Aorta (tissue), 5 donors: Measurements from ENCODE around the gene PDHX. TPM values are rescaled to one million over a fixed set of nuclear protein-coding genes. Genes with fewer than 3 reads are reported as not detected.

Source experiments
- ATAC-seq: fragments of 200-7000 bp; cut with Tn5 transposase; one replicate; pipeline ENCODE4 v1.9.1; 2022; ENCODE audit warnings: moderate library complexity; ENCODE audit not compliant: low FRiP score
- DNase-seq, 2 donors: peaks; one replicate each; pipeline ENCODE4 v3.0.0-alpha.2; 2020
- H3K27ac ChIP-seq, 2 donors: one replicate each; pipeline ENCODE4 v1.5.1; 2013; ENCODE audit warnings: low read length in 2 of 2, mild to moderate bottlenecking in 2 of 2, moderate library complexity in 2 of 2, control low read depth in 1 of 2, inconsistent platforms in 1 of 2, low read depth in 1 of 2
- H3K27me3 ChIP-seq, 2 donors: one replicate each; pipeline ENCODE4 v1.6.1; 2013; ENCODE audit warnings: control low read depth in 1 of 2, low read length in 1 of 2, mild to moderate bottlenecking in 1 of 2, moderate library complexity in 1 of 2; ENCODE audit not compliant: insufficient read depth in 2 of 2, control insufficient read depth in 1 of 2
- H3K36me3 ChIP-seq, 2 donors: one replicate each; pipeline ENCODE4 v1.6.1; 2013; ENCODE audit warnings: control low read depth in 1 of 2, low read length in 1 of 2, mild to moderate bottlenecking in 1 of 2; ENCODE audit not compliant: insufficient read depth in 2 of 2, control insufficient read depth in 1 of 2
- H3K4me1 ChIP-seq, 2 donors: one replicate each; pipeline ENCODE4 v1.6.1; 2013; ENCODE audit warnings: low read length in 2 of 2, control low read depth in 1 of 2, mild to moderate bottlenecking in 1 of 2, moderate library complexity in 1 of 2; ENCODE audit not compliant: insufficient read depth in 2 of 2, control insufficient read depth in 1 of 2
- H3K4me3 ChIP-seq, 2 donors: one replicate each; pipeline ENCODE4 v1.5.1; 2013; ENCODE audit warnings: low read length in 2 of 2, control low read depth in 1 of 2, mild to moderate bottlenecking in 1 of 2
- H3K9me3 ChIP-seq: one replicate; pipeline ENCODE4 v1.6.1; 2013; ENCODE audit warnings: mild to moderate bottlenecking, low read length; ENCODE audit not compliant: control insufficient read depth
- WGBS, 2 donors: extraction: QIAGEN DNeasy Blood & Tissue Kit; methylation state at CpG; one replicate each; pipeline ENCODE4 v1.1.7; 2013; 5-methylcytosine and 5-hydroxymethylcytosine counted together
- intact Hi-C, 2 donors: fragments of 100-400 bp; cut with DNase I; formaldehyde crosslinking; loops; one replicate each; pipeline versions ENCODE4 v1.14.2 to v1.15.0; 2022
- polyA plus RNA-seq, 2 donors: library from polyadenylated mRNA; stranded (reverse); fragments of 200-250 nt; gene quantifications; one replicate each; pipeline ENCODE4 v1.2.3, GENCODE V29; 2013
- total RNA-seq, 2 donors: library from RNA; stranded (reverse); fragmentation: NEBNext Ultra II Directional; extraction: Animal tissue kit (Norgen Biotek cat#: 25700); gene quantifications; one replicate each; pipeline ENCODE4 v1.2.1, GENCODE V29; 2021
- donor health status: healthy with polysubstance abuse.
- donor health status: Bipolar disorder and iron deficiency.
- donor health status: DM: no; HTN: no; CAD: no.
- donor health status: DM: no; HTN: no; CAD: no.
- donor health status: DM: yes; HTN: yes; CAD: no.

The PDHX gene
- total and polyA plus RNA-seq, 4 donors: 10.7 to 38.2 (median 22.9) TPM

GRCh38 chr11:34928960-34929680 lies 12.7 kb downstream of the PDHX start:
- Histone ChIP-seq H3K4me1 (peaks cover 2 to 3% of the 10 kb centered on the region in 2 donors), H3K27me3 (no peaks in the 10 kb centered on the region), H3K4me3 (no peak overlapping the region), H3K36me3 (peaks cover 0 to 3% of the 10 kb centered on the region in 2 donors), H3K9me3 (no peaks in the 10 kb centered on the region), H3K27ac (no peak overlapping the region)
- intact Hi-C loops: loop anchor here in 1 of 2 donors (5.0 kb wide), 1 partner anchor 68 kb away; no protein-coding TSS in a partner anchor
- no peak for DNase-seq
- ATAC-seq: no peak
- 84 to 88% methylated on average over 7 of the region's 7 CpGs for WGBS, 2 donors

GRCh38 chr11:34929794-34930763 lies 13.7 kb downstream of the PDHX start:
- DNase-seq: no peak
- 87 to 89% methylated on average over 11 of the region's 11 CpGs for WGBS, 2 donors
- no peak overlapping the region for H3K27ac ChIP-seq
- no peaks in the 10 kb centered on the region for H3K9me3 ChIP-seq
- intact Hi-C loops: loop anchor here in 1 of 2 donors (5.0 kb wide), 1 partner anchor 67 kb away; no protein-coding TSS in a partner anchor
- no peak overlapping the region for H3K4me3 ChIP-seq
- H3K36me3 ChIP-seq: peaks cover 0 to 3% of the 10 kb centered on the region in 2 donors
- H3K27me3 ChIP-seq: no peaks in the 10 kb centered on the region
- ATAC-seq: no peak
- H3K4me1 ChIP-seq: peaks cover 2 to 3% of the 10 kb centered on the region in 2 donors

DNA sequence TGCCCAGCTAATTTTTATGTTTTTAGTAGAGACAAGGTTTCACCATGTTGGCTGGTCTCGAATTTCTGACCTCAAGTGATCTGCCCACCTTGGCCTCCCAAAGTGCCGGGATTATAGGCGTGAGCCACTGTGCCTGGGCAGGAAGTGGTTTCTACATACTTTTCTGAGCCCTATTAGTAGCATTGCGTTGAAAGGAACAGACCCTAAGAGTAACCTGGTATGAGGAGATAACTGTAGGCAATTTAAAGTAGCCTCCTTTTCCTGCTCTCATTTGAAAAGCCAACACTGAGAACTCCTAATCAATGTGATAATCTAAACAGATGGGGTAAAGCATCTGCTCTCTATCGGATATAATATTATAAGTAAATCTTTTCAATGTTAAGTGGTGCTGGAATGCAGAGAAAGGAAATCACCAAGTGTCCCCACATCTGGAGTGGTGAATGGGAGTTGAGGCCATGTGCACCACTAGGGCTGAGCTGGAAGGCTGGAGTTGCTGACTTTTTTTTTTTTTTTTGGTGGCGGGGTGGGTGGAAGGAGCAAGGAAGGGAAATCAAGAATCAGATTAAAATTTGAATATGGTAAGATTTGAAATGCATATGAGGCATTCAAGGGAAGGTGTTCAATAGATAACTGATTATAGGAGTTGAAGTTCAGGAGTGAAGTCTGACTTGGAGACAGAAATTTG lies 20.7 kb downstream of the PDHX start:
- H3K36me3 ChIP-seq: peaks cover 3 to 7% of the 10 kb centered on the region in 2 donors
- no peaks in the 10 kb centered on the region for H3K27me3 ChIP-seq
- ATAC-seq (no peak), DNase-seq (no peak)
- no peak overlapping the region for H3K4me3 ChIP-seq
- 93 to 95% methylated on average over 6 of the region's 6 CpGs for WGBS, 2 donors
- no peaks in the 10 kb centered on the region for H3K9me3 ChIP-seq
- H3K27ac ChIP-seq: no peak overlapping the region
- H3K4me1 ChIP-seq: peaks cover 3 to 5% of the 10 kb centered on the region in 2 donors
- intact Hi-C loops: no loop called here

GRCh38 chr11:34938611-34939010 lies 22.2 kb downstream of the PDHX start:
- peaks cover under 1 to 7% of the 10 kb centered on the region in 2 donors for H3K36me3 ChIP-seq
- no peaks in the 10 kb centered on the region for H3K9me3 ChIP-seq
- no peak for ATAC-seq
- DNase-seq: no peak
- no peak overlapping the region for H3K27ac ChIP-seq
- no peaks in the 10 kb centered on the region for H3K27me3 ChIP-seq
- H3K4me1 ChIP-seq: peaks cover 3 to 5% of the 10 kb centered on the region in 2 donors
- no peak overlapping the region for H3K4me3 ChIP-seq
- 48 to 59% methylated on average over 1 of the region's 1 CpG for WGBS, 2 donors
- intact Hi-C loops: no loop called here

DNA sequence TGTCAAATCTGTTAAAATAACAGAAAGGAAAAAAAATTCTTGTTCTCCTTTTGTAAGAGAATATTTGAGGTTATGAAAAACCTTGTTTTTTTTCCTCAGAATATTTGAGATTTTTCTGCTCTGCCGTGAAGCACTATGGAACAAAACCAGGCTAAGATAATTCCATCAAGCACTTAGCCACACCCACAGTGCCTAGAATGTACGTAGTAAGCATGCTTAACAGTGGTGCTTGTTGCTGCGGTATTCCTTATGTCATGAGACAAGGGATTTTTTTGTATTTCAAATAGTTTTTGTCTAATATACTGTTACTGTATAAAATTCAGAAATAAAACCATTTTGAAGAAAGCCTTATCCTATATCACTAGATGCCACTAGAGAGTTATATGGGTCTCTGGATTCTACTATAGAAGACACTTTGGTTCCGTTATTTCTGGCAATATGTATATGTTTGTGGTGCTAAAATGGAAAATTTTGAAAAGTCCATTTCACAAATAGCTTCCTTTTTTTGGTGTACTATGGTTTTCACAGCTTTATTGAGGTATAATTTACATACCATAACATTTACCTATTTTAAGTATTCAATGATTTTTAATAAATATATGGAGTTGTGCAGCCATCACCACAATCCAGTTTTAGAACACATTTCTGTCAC lies 23.7 kb downstream of the PDHX start:
- no peaks in the 10 kb centered on the region for H3K27me3 ChIP-seq

GRCh38 chr11:34941688-34942087 lies 25.3 kb downstream of the PDHX start:
- DNase-seq (no peak), ATAC-seq (no peak)
- no peak overlapping the region for H3K27ac ChIP-seq
- H3K9me3 ChIP-seq: no peaks in the 10 kb centered on the region
- no peaks in the 10 kb centered on the region for H3K27me3 ChIP-seq
- 96% methylated on average over 13 of the region's 13 CpGs for WGBS, 2 donors
- peaks cover 0 to 3% of the 10 kb centered on the region in 2 donors for H3K36me3 ChIP-seq
- intact Hi-C loops: no loop called here
- no peak overlapping the region for H3K4me3 ChIP-seq
- peaks cover 1 to 2% of the 10 kb centered on the region in 2 donors for H3K4me1 ChIP-seq

More for the DNA sequence above, 23.7 kb downstream of the PDHX start:
- Histone ChIP-seq H3K9me3 (no peaks in the 10 kb centered on the region), H3K4me1 (peaks cover 3 to 5% of the 10 kb centered on the region in 2 donors), H3K36me3 (peaks cover 0 to 7% of the 10 kb centered on the region in 2 donors), H3K27ac (no peak overlapping the region), H3K4me3 (no peak overlapping the region)
- intact Hi-C loops: no loop called here
- ATAC-seq (no peak), DNase-seq (no peak)
- WGBS, 2 donors: 19 to 23% methylated on average over 4 of the region's 4 CpGs

DNA sequence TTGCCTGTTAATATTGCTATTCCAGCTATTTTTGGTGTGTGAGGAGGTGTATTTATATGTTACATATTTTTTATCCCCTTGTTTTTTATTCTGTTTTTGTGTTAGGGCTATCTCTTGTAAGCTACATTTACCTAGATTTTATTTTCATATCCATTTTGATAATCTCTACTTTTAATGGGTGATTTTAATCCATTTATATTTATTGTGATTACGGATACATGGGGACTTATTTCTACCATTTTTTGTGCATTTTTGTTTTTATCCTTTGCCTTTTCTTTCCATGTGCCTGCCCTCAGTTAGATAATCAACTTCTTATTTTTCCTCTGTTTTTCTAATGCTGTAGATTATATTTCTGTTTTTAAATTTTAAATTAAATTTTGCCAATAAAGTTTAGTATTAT lies 28.3 kb downstream of the PDHX start:
- H3K9me3 ChIP-seq: no peaks in the 10 kb centered on the region
- 97 to 98% methylated on average over 1 of the region's 1 CpG for WGBS, 2 donors

GRCh38 chr11:34948696-34949095 lies 32.3 kb downstream of the PDHX start:
- intact Hi-C loops: no loop called here
- no peak for ATAC-seq

More for the DNA sequence above, 28.3 kb downstream of the PDHX start:
- Histone ChIP-seq H3K4me3 (no peak overlapping the region), H3K36me3 (peaks cover 0 to 3% of the 10 kb centered on the region in 2 donors), H3K27ac (no peak overlapping the region), H3K27me3 (no peaks in the 10 kb centered on the region), H3K4me1 (peaks cover 0 to 1% of the 10 kb centered on the region in 2 donors)
- no peak for ATAC-seq
- intact Hi-C loops: no loop called here
- no peak for DNase-seq

More at GRCh38 chr11:34948696-34949095, 32.3 kb downstream of the PDHX start:
- no peaks in the 10 kb centered on the region for H3K4me1 ChIP-seq
- H3K27ac ChIP-seq: no peak overlapping the region
- no peaks in the 10 kb centered on the region for H3K27me3 ChIP-seq
- H3K9me3 ChIP-seq: no peaks in the 10 kb centered on the region
- no peaks in the 10 kb centered on the region for H3K36me3 ChIP-seq
- no peak for DNase-seq
- H3K4me3 ChIP-seq: no peak overlapping the region
